SW 1271 (cell line): ENCODE results near the gene DMRTA1.
"Not testable (repeated sequence)": the region's sequence is repeated elsewhere in the genome, so short reads cannot be mapped to it uniquely, and the experiment has no call there.

Source experiments
- DNase-seq, 2 experiments: peaks; one replicate each; lab custom pipeline; 2025; lab: John Stamatoyannopoulos, UW

Gene DMRTA1

GRCh38 chr9:22446589-22446949 lies at the start of gene DMRTA1:
Gene DMRTA1 (plus strand): TSS chr9:22446824. CDS start chr9:22447066, 242 bp downstream.
- DNase-seq, result no peak

GRCh38 chr9:22401671-22402070 lies 45.0 kb upstream of the DMRTA1 start:
- no peak for DNase-seq

- DNase-seq, result no peak
These were observed 40.6 kb upstream of the DMRTA1 start for GRCh38 chr9:22405869-22406659.

GRCh38 chr9:22413884-22414283 lies 32.7 kb upstream of the DMRTA1 start:
- DNase-seq, result no peak

- no peak for DNase-seq
These were observed 30.5 kb upstream of the DMRTA1 start for GRCh38 chr9:22415941-22416691.

- no peak for DNase-seq
These were observed 29.9 kb upstream of the DMRTA1 start for GRCh38 chr9:22416692-22417060.

GRCh38 chr9:22423566-22423965 lies 23.1 kb upstream of the DMRTA1 start:
- no peak for DNase-seq

- DNase-seq, result no peak
These were observed 22.0 kb upstream of the DMRTA1 start for GRCh38 chr9:22424616-22425015.

GRCh38 chr9:22425551-22425950 lies 21.1 kb upstream of the DMRTA1 start:
- DNase-seq, result no peak

- DNase-seq, result no peak
These were observed 19.3 kb upstream of the DMRTA1 start for GRCh38 chr9:22427226-22427880.

GRCh38 chr9:22433691-22434090 lies 12.9 kb upstream of the DMRTA1 start:
- DNase-seq, result no peak

- not testable (repeated sequence) for DNase-seq
These were observed 11.4 kb upstream of the DMRTA1 start for GRCh38 chr9:22435252-22435651.

GRCh38 chr9:22437461-22438067 lies 9.1 kb upstream of the DMRTA1 start:
- DNase-seq, result not testable (repeated sequence)

- DNase-seq, result no peak
These were observed 5.8 kb upstream of the DMRTA1 start for GRCh38 chr9:22440841-22441240.

GRCh38 chr9:22446950-22447617 lies 460 bp downstream of the DMRTA1 start:
- DNase-seq, result no peak

GRCh38 chr9:22447618-22448305 lies 1.1 kb downstream of the DMRTA1 start:
- DNase-seq, result no peak

GRCh38 chr9:22449719-22450118 lies 3.1 kb downstream of the DMRTA1 start:
- DNase-seq, result no peak

- DNase-seq, result no peak
These were observed 5.9 kb downstream of the DMRTA1 start for GRCh38 chr9:22452415-22453010.

- no peak for DNase-seq
These were observed 7.4 kb downstream of the DMRTA1 start for GRCh38 chr9:22454016-22454415.

- DNase-seq, result no peak
These were observed 8.6 kb downstream of the DMRTA1 start for GRCh38 chr9:22455181-22455580.

GRCh38 chr9:22457448-22457847 lies 10.8 kb downstream of the DMRTA1 start:
- DNase-seq, result no peak
